ENCODE results near the gene PDXK.

PDXK gene

GRCh38 chr21:43723648-43724047 is 4.7 kb downstream of the PDXK start:
- no peak for DNase-seq (ENCODE audit: low read depth)

- DNase-seq (ENCODE audit: low read depth), result no peak
These were observed 8.0 kb downstream of the PDXK start for GRCh38 chr21:43726686-43727518.

DNA sequence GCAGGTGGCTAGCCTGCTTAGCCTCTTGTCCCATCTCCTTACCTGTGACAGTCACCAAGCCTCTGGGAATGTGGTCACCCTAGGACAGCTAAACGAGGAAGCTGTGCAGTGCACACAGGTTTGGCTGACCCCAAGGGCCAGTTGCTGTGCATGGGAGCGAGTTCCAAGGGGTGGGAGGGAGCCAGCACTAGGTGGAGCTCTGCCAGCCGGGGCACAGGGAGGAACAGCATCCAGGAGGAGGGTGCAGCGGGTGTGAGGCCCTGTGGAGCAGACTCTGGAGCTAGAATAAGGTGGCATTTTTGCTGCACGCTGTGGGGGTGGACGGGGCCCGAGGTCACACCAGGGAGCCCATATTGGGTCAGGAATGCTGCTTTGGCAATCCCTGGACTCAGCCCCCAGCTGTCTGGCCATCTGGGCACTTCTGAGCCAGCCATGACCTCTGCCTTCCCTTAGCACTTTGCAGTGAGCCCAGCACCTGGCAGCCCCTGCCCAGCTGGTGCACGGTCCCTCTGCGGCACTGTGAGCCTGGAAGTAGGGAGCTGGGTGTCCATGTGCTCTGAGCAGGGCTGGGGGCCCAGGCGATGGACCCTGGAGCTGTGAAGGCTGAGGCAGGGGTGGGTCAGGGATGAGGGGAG is 8.7 kb downstream of the PDXK start:
- no peak for DNase-seq (ENCODE audit: low read depth)

DNA sequence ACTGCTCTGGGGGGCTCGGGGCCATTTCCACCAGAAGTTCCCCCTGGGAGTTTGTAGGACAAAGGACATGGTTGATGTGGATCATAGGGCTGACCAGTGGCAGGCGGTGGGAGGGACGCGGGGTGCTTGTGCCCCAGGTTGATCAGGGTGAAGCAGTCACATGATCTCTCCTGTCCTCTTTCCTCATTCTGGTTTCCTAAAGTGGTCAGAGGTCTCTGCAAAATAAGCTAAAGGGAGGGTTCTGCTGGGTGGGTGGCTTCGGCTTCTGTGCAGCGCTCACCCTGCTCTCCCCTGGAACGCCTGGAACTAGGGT is 9.2 kb downstream of the PDXK start:
- DNase-seq (ENCODE audit: low read depth), result no peak

DNA sequence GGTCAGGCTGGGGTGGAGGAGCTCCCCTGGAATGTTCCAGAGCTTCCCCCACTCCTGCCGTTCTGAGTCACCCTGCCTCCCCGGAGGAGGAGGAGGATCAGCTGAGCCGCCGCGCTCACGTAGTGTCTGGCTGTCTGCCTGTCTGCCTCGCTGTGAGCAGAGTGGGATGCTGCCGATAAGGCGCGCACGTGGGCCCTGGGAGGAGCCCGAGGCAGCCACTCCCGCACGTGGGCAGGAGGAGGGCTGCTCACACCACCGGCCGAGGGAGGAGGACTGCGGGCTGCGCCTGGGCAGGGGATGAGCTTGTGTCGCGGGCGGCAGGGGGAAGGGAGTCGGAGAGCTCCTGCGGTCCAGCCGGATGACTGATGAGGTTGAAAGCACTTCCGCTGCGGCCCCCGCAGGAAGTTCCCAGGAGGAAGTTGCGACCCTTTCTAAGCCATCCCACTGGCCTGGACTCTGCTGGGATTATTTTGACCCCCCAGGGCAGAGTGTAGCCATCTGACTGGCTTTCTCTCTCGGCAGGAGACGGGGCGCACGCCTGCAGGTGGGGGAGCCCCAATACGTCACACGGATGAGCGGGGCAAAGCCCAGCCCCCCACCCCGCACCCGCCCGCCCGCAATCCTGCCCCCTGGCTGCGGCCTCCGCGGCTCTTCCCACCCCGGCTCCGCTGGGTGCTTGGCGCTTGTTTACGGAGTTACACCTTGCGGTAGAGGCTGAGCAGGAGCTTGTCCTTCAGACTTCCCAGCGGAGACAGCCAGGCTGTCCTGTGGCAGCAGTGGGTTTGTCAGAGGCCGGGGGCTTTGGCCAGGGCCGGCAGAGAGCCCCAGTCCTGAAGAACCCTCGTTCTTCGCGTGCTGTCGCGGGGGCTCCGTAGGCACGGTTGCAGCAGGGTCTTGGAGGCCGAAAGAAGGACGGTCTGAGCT is 9.8 kb downstream of the PDXK start:
- peak; percentile 100 for DNase-seq (ENCODE audit: low read depth)

DNA sequence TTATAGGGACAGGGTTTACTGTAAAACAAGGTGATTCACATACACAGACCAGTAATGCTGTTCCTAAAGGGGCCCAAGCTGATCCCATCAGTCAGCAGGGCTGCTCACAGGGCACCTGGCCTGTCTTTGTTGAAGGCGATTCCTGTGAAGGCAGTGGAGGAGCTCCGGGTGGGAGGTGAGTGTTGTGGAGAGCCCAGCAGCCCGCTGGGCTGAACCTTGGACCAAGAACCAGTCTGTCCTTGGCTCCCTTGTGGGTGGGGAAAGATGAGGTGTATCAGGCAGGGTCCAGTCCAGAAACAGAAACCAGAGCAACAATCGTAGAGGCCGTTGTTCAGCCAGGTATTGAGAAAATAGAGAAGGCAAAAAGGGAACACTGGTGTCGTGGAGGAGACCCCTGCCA is 12.5 kb downstream of the PDXK start:
- no peak for DNase-seq (ENCODE audit: low read depth)

- DNase-seq (ENCODE audit: low read depth), result no peak
These were observed 13.2 kb downstream of the PDXK start for GRCh38 chr21:43731891-43732711.

GRCh38 chr21:43733060-43733459 is 14.1 kb downstream of the PDXK start:
- DNase-seq (ENCODE audit: low read depth), result no peak

GRCh38 chr21:43733529-43734071 is 14.7 kb downstream of the PDXK start:
- DNase-seq (ENCODE audit: low read depth), result peak; percentile 63

DNA sequence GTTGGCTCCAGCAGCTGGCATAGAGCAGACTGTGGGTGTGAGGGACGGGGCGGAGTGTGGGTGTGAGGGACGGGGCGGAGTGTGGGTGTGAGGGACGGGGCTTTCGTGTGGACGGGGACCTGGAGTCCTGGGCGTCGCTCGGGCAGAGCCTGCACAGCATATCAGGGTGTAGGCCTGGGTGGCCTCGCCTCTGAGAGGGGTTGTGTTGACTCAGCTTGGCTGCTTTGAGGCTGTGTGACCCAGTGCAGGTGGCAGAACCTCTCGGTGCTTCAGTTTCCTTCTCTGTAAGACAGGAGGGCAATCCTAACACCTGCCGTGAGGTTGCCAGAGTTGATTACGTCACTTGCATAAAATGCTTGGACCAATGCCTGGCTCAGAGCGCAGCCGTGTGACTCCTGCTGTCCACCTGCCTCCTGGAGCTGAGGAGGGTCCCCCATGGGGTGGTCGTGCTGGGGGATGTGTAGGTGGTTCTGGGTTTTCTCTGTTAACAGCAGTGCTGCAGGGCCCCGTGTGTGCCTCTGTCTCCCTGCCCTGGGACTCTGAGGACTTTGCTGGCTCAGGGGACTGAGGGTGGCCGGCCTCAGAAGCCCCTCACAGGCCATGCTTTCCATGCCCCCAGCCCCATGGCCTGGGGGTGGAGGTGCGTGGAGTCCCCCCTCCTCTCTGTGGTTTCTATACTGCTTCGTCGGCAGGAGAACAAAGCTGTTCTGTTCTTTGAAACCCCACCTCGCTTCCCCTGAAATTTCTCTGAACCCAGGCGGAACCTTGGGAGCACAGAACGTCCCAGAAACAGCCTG is 15.4 kb downstream of the PDXK start:
- no peak for DNase-seq (ENCODE audit: low read depth)

DNA sequence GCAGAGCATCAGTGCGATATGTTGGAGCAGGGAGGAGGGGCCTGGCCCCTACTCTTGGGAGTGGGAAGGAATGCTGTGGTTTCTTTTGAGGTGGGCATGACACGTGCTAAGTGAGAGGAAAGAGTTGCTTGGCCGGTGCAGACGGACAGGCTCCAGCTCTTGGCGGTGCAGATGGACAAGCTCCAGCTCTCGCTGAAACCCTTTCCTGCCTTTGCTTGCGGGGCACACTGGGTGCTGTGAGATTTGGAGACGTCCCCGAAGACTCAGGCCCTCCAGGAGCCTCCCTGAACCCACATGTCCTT is 15.9 kb downstream of the PDXK start:
- DNase-seq (ENCODE audit: low read depth), result peak; percentile 59

GRCh38 chr21:43735236-43736091 is 16.5 kb downstream of the PDXK start:
- no peak for DNase-seq (ENCODE audit: low read depth)

- peak; percentile 31 for DNase-seq (ENCODE audit: low read depth)
These were observed 17.4 kb downstream of the PDXK start for GRCh38 chr21:43736224-43736883.

DNA sequence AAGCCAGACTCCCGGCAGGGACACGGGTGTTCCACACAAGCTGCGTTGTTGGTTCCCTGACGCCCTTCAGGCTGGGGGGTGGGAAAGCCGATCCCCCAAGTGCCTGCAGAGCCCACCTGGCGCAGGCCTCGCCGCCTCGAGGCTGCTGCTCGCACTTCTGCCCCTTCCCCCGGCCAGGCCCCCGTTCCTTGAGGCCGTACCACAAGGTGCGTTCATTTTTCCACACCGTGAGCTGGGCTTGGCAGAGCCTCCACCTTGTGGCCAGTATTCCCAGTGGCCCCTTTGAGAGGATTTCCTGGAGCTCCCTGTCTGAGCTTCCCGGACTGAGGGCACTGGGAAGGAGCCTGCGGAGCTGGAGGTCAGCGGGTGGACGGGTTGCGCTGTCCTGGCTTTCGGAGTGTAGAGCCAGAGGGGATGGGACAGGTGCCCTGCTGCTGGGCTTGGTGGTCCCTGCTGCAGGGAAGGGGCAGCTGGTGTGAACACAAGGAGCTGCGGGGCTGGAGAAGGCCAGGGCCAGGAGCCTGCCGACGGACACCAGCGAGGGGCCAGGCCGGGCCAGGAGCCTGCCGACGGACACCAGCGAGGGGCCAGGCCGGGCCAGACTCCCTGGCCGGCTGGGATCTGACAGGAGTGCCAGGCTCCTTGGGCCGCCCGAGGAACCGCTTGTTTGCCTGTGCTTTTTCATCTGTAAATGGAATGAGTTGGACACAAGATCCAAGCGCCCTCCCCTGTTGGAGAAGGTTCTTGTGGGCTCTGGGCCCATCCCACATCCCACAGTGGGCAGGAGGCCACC is 18.4 kb downstream of the PDXK start:
- no peak for DNase-seq (ENCODE audit: low read depth)

GRCh38 chr21:43739621-43740435 is 20.9 kb downstream of the PDXK start:
- DNase-seq (ENCODE audit: low read depth), result no peak

- DNase-seq (ENCODE audit: low read depth), result peak; percentile 50
These were observed 21.7 kb downstream of the PDXK start for GRCh38 chr21:43740497-43741156.

DNA sequence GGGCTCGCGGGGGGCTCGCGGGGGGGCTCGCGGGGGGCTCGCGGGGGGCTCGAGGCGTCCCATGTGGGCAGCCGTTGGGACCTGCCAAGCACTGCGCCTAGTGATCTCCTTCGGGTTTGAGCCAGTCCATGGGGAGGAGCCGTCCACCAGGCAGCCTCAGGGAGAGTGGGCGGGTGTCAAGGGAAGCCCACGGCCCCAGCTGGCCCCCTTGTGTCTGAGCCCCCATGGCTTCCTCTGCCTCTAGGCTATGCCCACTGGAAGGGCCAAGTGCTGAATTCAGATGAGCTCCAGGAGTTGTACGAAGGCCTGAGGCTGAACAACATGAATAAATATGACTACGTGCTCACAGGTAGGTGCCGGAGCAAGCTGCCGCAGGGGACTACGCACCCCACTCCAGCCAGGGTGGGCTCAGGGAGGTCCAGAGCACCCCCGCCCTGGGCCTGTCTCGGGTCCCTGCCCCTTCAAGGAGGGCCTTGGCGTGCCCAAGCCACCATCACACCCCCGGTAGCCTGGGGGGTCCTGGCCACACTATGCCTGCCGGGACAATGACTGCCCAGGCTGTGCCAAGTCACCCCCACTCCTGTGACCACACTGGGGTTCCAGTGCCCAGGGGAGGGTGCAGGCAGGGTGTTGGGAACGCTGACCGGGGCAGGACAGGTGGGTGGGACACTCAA is 22.6 kb downstream of the PDXK start:
- no peak for DNase-seq (ENCODE audit: low read depth)
